ENCODE results near the gene NCOA6.

The NCOA6 gene

DNA sequence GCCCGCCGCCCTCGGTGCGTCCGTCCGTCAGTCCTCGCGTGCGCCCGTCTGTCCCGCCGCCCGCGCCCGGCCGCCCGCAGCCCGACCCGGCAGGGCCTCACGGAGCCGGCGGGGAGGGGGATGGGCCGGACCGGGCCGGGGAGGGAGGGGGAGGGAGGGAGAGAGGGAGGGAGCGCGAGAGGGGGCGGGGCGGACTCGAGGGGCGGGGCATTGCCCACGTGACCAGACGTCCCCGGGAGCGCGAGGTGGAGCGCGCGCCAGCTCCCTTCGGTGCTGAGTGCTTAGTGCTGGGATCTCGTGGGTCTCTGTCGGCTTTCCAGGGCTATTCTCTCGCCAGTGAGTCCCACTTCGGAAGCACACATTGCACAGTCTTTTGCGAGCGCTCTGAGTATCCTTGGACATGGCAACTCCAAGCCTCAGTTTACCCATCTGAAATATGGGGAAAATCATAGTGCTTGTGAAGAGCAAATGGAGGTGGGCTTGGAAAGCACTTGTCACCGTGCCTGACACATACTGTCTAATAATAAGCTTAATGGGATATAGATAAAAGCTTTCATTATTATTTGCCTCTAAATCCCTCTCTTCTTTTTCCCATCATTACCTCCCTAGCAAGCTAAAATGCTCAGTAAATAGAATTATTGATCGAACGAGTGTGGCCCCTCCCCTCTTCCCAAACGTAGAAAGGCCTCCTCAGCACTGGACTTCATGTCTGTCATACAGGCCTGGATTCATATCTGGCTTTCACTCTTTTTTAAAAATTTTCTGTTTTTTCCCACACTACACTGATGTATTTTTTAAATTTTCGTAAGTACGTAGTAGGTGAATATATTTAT lies at the start of gene NCOA6:
NCOA6 (minus strand) TSS at position 122 of the 833 bp plus-strand sequence. CDS start 43,296 bp downstream, outside the sequence.
- peak; percentile 89 for DNase-seq

DNA sequence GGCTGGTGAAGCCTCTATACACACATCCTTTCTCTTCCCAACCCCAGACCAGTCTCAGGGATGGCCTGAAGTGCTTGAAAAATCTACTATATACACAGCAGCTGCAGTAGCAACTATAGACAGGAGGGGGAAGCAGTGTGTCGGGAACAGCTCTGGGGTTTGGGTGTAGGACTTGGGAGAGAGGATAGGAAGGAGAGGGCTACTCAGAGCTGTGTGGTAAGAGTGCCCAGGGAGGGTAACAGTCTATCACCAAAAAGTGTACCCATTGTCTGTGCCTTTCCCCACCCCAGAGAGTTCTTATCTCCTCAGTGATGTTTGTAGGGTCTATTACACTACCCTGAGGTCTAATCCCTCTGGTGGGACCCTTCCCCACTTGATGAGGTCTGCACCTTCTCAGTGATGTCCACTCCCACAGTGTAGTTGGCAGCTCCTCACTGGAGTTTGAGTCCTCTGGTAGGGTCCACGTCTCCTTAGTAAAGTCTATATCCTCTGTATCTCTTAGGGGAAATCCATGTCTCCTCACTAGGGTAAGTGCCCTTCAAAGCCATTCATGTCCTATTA lies 48.7 kb upstream of the NCOA6 start:
- peak; percentile 82 for DNase-seq

DNA sequence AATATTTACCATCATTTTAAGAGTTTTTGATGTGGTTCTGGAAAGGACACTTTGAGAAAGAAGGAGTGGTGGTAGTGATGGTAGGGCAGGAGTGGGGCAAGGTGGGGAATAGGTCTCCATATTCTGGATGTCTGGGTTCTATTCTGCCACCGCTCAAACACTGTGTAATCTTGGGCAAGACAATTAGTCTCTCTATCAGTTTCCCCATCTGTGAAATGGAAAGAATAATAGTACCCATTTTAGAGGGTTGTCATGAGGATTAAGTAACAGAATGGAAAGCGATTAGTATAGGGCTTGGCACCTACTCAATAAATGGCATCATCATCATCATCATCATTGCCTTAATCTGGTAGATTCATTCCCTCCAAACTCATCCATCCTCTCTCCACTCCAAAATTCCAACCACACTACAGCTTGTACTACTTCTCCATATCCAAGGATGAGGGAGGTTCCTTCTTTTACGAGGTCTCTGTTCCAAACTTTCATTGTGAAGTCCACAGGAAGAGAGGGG lies 48.2 kb upstream of the NCOA6 start:
- no peak for DNase-seq

DNA sequence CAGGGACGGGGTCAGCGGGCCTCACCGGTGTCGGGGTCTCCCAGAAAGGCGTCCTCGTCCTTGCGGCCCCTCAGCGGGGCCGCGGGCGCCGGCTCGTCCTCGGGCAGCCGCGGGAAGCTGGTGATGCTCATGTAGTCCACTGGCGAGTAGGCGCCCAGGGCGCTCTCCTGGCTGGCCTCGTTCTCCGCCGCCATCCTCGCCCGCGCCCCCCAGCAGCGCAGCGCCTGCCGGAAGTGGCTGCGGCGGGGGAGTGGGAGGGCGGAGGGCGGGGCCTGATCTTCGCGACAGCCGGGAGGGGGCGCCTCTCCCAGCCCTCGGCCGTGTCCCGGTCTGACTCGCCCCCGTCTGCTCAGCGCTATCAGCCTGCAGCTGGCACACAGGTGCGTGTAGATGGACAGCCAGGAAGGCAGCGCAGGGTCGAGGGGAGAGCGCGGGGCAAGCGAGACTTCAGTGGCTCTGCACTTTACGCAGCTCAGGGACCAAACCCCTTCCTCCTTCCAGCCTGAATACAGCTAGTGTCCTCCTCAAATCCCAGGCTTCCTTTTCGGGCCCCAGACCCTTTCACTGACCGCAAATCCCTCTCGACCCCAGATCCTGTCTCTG lies 47.3 kb upstream of the NCOA6 start, which contains the start of gene GGT7:
GGT7 (minus strand) TSS at position 235 of the 603 bp plus-strand sequence; CDS start at position 194, 41 bp downstream.
- peak; percentile 87 for DNase-seq

DNA sequence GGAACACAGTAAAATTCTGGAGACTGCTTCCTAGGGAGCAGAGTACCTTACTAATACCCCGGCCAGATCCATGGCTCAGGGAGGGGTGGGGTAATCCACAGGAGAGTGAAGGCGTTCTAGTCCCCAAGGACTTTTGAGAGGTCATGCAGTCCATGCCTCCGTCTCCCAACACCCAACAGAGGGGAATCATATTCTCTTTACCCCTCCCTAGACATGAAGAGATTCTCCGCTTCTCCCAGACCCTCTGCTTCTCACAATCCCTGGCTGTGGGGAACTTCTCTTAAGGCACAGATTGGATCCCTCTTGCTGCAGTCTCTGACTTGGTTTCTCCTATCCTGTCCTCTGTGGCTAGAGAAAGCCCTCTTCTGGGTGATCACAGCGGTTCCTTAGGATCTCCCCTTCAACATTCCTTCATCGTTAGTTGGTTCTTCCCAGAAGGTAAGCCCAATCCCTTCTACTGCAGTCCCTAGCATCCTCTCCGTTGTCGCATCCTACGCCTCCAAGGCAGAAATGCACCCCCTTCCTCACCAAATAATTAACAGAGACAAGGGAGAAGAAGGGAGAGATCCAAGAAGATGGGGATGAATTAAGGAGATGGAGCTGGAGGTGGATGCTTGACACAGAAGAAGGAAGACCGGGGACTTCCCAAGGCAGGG lies 46.6 kb upstream of the NCOA6 start:
- DNase-seq = no peak

DNA sequence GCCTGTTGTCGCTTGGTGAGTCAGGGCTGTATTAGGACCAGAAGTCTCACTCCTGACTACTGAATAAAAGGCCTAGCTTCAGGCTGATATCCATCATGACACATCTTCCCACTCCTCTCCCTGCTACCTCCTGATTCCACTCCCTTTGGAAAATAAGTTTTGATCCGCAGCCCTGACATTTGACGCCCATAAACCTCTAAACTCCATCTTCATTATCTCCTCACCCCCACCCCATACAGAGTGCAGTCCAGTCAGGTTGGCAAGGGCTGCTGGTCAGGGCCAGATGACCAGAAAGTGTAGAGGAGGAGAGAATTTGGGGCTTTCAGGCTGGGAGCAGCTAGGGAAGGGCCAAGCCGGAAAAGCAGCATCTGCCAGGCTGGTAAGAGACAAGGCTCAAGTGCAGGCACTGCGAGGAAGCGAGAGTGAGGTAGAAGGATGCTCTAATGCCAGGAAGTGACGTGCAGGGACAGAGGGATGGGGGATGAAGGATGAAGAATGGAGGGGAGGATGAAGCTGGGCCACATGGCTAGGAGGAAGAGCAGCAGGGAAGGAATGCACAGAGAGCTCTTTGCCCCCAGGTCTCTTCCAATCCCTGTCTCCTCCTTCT lies 46.0 kb upstream of the NCOA6 start:
- no peak for DNase-seq

- no peak for DNase-seq
Observed at GRCh38 chr20:34864216-34864615, 38.8 kb upstream of the NCOA6 start.

- DNase-seq = no peak
Observed at GRCh38 chr20:34863421-34863965, 38.0 kb upstream of the NCOA6 start.

- DNase-seq = no peak
Observed at GRCh38 chr20:34862724-34863123, 37.3 kb upstream of the NCOA6 start.

GRCh38 chr20:34861386-34862084 lies 36.1 kb upstream of the NCOA6 start:
- no peak for DNase-seq

DNA sequence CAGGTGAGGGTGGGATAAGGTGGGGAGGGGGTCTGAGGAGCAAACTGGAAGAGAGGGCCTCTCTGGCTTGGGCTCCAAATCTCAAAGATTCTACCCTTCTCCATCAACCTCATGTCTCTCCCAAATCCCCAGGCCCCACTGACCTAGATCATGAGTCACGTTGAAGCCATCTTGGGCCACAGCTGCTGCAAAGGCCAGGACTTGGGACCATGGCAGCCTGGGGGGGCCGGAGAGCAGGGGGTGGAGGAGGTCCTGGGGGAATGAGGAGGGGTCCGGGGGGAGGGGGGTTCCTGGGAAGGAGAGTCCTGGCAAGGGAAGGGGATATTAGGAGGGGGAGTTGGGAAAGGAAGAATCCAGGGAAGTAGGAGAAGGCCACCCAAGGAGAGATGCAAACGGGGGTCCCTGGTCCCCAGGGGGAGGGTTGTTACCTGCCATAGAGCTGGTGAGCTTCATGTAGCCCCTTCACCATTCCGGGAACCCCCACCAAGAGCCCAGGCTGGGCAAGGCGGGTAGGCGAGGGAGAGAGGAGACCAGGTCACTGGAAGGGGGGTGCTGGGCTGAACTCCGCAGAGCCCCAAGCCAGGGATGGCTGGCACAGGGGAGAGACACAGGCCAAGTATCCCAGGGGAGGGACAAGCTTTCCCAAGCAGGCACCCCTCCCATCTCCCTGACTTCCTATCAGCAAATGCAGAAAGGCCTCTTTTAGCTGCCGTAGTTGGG lies 34.5 kb upstream of the NCOA6 start:
- no peak for DNase-seq

GRCh38 chr20:34859367-34859766 lies 33.9 kb upstream of the NCOA6 start:
- no peak for DNase-seq

GRCh38 chr20:34852298-34852697 lies 26.8 kb upstream of the NCOA6 start:
- DNase-seq = no peak

- DNase-seq = no peak
Observed at GRCh38 chr20:34850969-34851368, 25.5 kb upstream of the NCOA6 start.

- DNase-seq = no peak
Observed at GRCh38 chr20:34849778-34850177, 24.3 kb upstream of the NCOA6 start.

- no peak for DNase-seq
Observed at GRCh38 chr20:34848597-34848996, 23.1 kb upstream of the NCOA6 start.

- DNase-seq = no peak
Observed at GRCh38 chr20:34843421-34843820, 18.0 kb upstream of the NCOA6 start.

DNA sequence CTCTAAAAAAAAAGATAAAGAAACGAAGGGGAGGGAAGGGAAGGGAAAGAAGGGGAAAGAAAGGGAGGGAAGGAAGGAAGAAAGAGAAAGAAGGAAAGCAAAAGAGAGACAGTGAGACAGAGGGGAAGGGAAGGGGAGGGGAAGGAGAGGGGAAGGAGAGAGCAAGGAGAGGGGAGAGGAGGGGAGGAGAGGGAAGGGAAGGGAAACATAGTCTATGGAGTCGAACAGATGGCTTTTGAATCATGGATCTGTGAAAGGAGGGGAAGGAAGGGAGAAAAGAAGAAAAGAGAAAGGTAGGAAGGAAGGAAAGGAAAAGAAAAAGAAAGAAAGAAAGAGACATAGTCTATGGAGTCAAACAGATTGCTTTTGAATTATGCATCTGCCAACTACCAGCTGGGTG lies 16.7 kb upstream of the NCOA6 start:
- no peak for DNase-seq

- peak; percentile 49 for DNase-seq
Observed at GRCh38 chr20:34834459-34834893, 9.0 kb upstream of the NCOA6 start.

DNA sequence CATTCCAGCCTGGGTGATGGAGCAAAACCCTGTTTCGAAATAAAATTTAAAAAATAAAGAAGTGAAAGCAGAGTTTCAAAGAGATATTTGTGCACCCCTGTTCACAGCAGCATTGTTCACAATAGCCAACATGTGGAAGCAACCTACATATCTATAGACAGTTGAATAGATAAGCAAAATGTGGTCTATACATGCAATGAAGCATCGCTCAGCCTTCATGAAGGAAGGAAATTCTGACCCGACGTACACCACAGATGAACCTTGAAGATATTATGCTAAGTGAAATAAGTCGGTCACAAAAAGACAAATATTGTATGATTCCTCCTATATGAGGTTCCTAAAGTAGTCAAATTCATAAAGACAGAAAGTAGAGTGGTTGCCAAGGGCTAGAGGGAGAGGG lies 6.5 kb upstream of the NCOA6 start:
- no peak for DNase-seq

- no peak for DNase-seq
Observed at GRCh38 chr20:34829191-34829590, 3.7 kb upstream of the NCOA6 start.
